ENCODE results near the gene SERPINA6.

The SERPINA6 gene

GRCh38 chr14:94341656-94342333, 18.7 kb upstream of the SERPINA6 start:
- Histone ChIP-seq H3K27ac (ENCODE audit: low read length) (no peak overlapping the region), H3K36me3 (replicated peaks; ENCODE audit: low read depth, low read length) (peaks cover 38% of the 10 kb centered on the region), H3K4me2 (ENCODE audit: low read length) (no peak overlapping the region), H3K79me2 (ENCODE audit: low read length) (no peaks in the 10 kb centered on the region), H3K4me1 (ENCODE audit: low read length) (peaks cover 30% of the 10 kb centered on the region), H3K27me3 (ENCODE audit: low read depth, low read length) (no peaks in the 10 kb centered on the region), H4K20me1 (ENCODE audit: insufficient read depth, low read length) (no peaks in the 10 kb centered on the region), H3K9ac (ENCODE audit: low read length) (no peak overlapping the region), H3K9me3 (ENCODE audit: insufficient read depth, low read length) (peaks cover 36% of the 10 kb centered on the region), H2AFZ (ENCODE audit: low read depth, low read length) (no peak overlapping the region), H3K4me3 (ENCODE audit: low read length) (no peak overlapping the region)
- TF ChIP-seq CTCF (IDR thresholded peaks at IDR 0.05; ENCODE audit: low read depth, low read length), result no peak
- no peak for TF ChIP-seq EZH2phosphoT487 (IDR thresholded peaks at IDR 0.05; ENCODE audit: low read depth)

- Histone ChIP-seq H2AFZ (ENCODE audit: low read depth, low read length) (no peak overlapping the region), H3K4me2 (ENCODE audit: low read length) (no peak overlapping the region), H4K20me1 (ENCODE audit: insufficient read depth, low read length) (no peaks in the 10 kb centered on the region), H3K4me3 (ENCODE audit: low read length) (no peak overlapping the region), H3K79me2 (ENCODE audit: low read length) (no peaks in the 10 kb centered on the region), H3K27me3 (ENCODE audit: low read depth, low read length) (no peaks in the 10 kb centered on the region), H3K9ac (ENCODE audit: low read length) (no peak overlapping the region), H3K4me1 (ENCODE audit: low read length) (peaks cover 22% of the 10 kb centered on the region), H3K36me3 (replicated peaks; ENCODE audit: low read depth, low read length) (peaks cover 37% of the 10 kb centered on the region), H3K27ac (ENCODE audit: low read length) (no peak overlapping the region), H3K9me3 (ENCODE audit: insufficient read depth, low read length) (peaks cover 31% of the 10 kb centered on the region)
- TF ChIP-seq CTCF (IDR thresholded peaks at IDR 0.05; ENCODE audit: low read depth, low read length), result no peak
- no peak for TF ChIP-seq EZH2phosphoT487 (IDR thresholded peaks at IDR 0.05; ENCODE audit: low read depth)
Observed at GRCh38 chr14:94340533-94340932, 17.4 kb upstream of the SERPINA6 start.

- TF ChIP-seq CTCF (IDR thresholded peaks at IDR 0.05; ENCODE audit: low read depth, low read length), result no peak
- TF ChIP-seq EZH2phosphoT487 (IDR thresholded peaks at IDR 0.05; ENCODE audit: low read depth), result no peak
- Histone ChIP-seq H2AFZ (ENCODE audit: low read depth, low read length) (no peak overlapping the region), H3K9me3 (ENCODE audit: insufficient read depth, low read length) (peaks cover 8% of the 10 kb centered on the region), H3K9ac (ENCODE audit: low read length) (no peak overlapping the region), H3K27me3 (ENCODE audit: low read depth, low read length) (no peaks in the 10 kb centered on the region), H3K4me2 (ENCODE audit: low read length) (no peak overlapping the region), H3K36me3 (replicated peaks; ENCODE audit: low read depth, low read length) (peaks cover 13% of the 10 kb centered on the region), H3K4me1 (ENCODE audit: low read length) (peaks cover 10% of the 10 kb centered on the region; the same call in 1 of the 2 replicates), H3K27ac (ENCODE audit: low read length) (no peak overlapping the region), H3K79me2 (ENCODE audit: low read length) (no peaks in the 10 kb centered on the region), H4K20me1 (ENCODE audit: insufficient read depth, low read length) (no peaks in the 10 kb centered on the region), H3K4me3 (ENCODE audit: low read length) (no peak overlapping the region)
Observed at GRCh38 chr14:94338023-94338422, 14.9 kb upstream of the SERPINA6 start.

- Histone ChIP-seq H2AFZ (ENCODE audit: low read depth, low read length) (no peak overlapping the region), H3K36me3 (replicated peaks; ENCODE audit: low read depth, low read length) (peaks cover 7% of the 10 kb centered on the region), H3K9ac (ENCODE audit: low read length) (no peak overlapping the region), H3K79me2 (ENCODE audit: low read length) (no peaks in the 10 kb centered on the region), H3K27ac (ENCODE audit: low read length) (no peak overlapping the region), H4K20me1 (ENCODE audit: insufficient read depth, low read length) (no peaks in the 10 kb centered on the region), H3K4me1 (ENCODE audit: low read length) (peaks cover 8% of the 10 kb centered on the region; the same call in 1 of the 2 replicates), H3K9me3 (ENCODE audit: insufficient read depth, low read length) (peaks cover 8% of the 10 kb centered on the region), H3K27me3 (ENCODE audit: low read depth, low read length) (no peaks in the 10 kb centered on the region), H3K4me2 (ENCODE audit: low read length) (no peak overlapping the region), H3K4me3 (ENCODE audit: low read length) (no peak overlapping the region)
- no peak for TF ChIP-seq CTCF (IDR thresholded peaks at IDR 0.05; ENCODE audit: low read depth, low read length)
- no peak for TF ChIP-seq EZH2phosphoT487 (IDR thresholded peaks at IDR 0.05; ENCODE audit: low read depth)
Observed at GRCh38 chr14:94337274-94337673, 14.1 kb upstream of the SERPINA6 start.

Measured in OCI-LY3 (cell line).